ENCODE measurements around the gene GSPT1.

GRCh38 chr16:11880007-11880406 lies 35.7 kb downstream of the GSPT1 start:
- no peak for TF ChIP-seq CTCF (IDR thresholded peaks at IDR 0.05)
- no peak for TF ChIP-seq POLR2A (IDR thresholded peaks at IDR 0.05)
